ENCODE results near the gene THSD7A.

THSD7A gene

DNA sequence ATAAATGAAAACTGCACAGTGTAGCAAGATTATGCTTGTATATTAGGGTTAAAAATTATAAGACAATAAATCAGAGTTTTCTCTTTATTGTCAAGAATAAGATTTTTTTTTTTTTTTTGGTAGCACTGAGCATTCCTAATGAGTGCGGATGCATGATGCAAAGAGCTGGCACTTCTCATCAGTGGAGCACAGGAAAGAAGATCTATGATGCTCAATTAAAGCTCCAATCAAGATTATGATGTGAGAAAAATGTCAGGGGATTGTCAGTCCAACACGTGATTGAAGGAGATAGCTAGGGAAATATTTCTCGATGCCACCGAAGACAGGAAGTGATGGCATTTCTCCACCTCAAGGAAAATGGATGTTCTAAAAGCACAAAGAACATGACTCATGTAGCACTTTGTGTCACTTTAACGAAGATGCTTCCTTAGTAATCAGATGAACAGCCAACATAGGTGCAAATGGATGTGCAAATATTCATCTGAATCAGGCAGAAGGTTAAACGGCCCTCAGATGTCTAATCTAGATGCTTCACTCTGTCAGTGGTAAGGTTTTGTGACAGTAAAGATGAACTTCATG is 240.9 kb downstream of the THSD7A start:
- Histone ChIP-seq H3K27ac (ENCODE audit: insufficient read depth in 1 of 2, low read depth in 1 of 2, low read length in 2 of 2, poor library complexity in 1 of 2, severe bottlenecking in 2 of 2) (no peak overlapping the region), H3K27me3 (replicated peaks in 2 of 5; ENCODE audit: control insufficient read depth in 4 of 5, insufficient read depth in 5 of 5, low read length in 4 of 5) (no peaks in the 10 kb centered on the region), H3K36me3 (ENCODE audit: control insufficient read depth in 4 of 4, insufficient read depth in 4 of 4, low read length in 3 of 4) (no peaks in the 10 kb centered on the region), H3K4me3 (ENCODE audit: control insufficient read depth in 1 of 7, extremely low read depth in 1 of 7, insufficient read depth in 4 of 7, low read depth in 2 of 7, low read length in 6 of 7) (no peak overlapping the region), H3K4me1 (ENCODE audit: control extremely low read depth in 1 of 4, control insufficient read depth in 4 of 4, insufficient read depth in 4 of 4, low read length in 3 of 4) (no peaks in the 10 kb centered on the region), H3K9me3 (ENCODE audit: control extremely low read depth in 1 of 5, control insufficient read depth in 4 of 5, insufficient read depth in 2 of 5, low read depth in 1 of 5, low read length in 4 of 5) (no peaks in the 10 kb centered on the region)
- POLR2A ChIA-PET: no interaction called here
- WGBS (ENCODE audit: insufficient coverage): 84% methylated on average over 5 of the region's 6 CpGs
- CTCF ChIA-PET: no interaction called here
- DNase-seq: no peak

DNA sequence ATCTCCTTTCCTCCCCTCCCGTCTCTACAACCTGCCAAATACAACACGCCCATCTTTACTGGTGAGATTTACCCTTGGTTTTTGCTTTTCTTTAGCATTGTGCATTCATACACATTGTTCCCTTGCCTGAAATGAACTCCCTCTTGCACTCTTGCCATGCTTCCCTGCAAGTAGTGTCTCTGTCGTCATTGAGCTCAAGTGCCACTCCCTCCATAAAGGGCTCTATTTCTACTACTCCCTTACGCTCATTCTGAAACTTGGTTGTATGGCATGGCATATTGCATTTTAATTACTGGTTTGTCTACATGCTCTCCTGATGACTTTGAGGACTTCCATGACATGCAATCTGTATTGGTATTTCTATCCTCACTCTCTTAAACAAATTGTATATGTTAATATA is 242.7 kb downstream of the THSD7A start:
- Histone ChIP-seq H3K9me3 (ENCODE audit: control extremely low read depth in 1 of 5, control insufficient read depth in 4 of 5, insufficient read depth in 2 of 5, low read depth in 1 of 5, low read length in 4 of 5) (no peaks in the 10 kb centered on the region), H3K4me1 (ENCODE audit: control extremely low read depth in 1 of 4, control insufficient read depth in 4 of 4, insufficient read depth in 4 of 4, low read length in 3 of 4) (no peaks in the 10 kb centered on the region), H3K27me3 (replicated peaks in 2 of 5; ENCODE audit: control insufficient read depth in 4 of 5, insufficient read depth in 5 of 5, low read length in 4 of 5) (no peaks in the 10 kb centered on the region), H3K36me3 (ENCODE audit: control insufficient read depth in 4 of 4, insufficient read depth in 4 of 4, low read length in 3 of 4) (no peaks in the 10 kb centered on the region), H3K4me3 (ENCODE audit: control insufficient read depth in 1 of 7, extremely low read depth in 1 of 7, insufficient read depth in 4 of 7, low read depth in 2 of 7, low read length in 6 of 7) (no peak overlapping the region), H3K27ac (ENCODE audit: insufficient read depth in 1 of 2, low read depth in 1 of 2, low read length in 2 of 2, poor library complexity in 1 of 2, severe bottlenecking in 2 of 2) (no peak overlapping the region)
- DNase-seq: no peak
- ChIA-PET POLR2A (no interaction called here), CTCF (no interaction called here)
- WGBS (ENCODE audit: insufficient coverage): 100% methylated on average over 2 of the region's 4 CpGs

DNA sequence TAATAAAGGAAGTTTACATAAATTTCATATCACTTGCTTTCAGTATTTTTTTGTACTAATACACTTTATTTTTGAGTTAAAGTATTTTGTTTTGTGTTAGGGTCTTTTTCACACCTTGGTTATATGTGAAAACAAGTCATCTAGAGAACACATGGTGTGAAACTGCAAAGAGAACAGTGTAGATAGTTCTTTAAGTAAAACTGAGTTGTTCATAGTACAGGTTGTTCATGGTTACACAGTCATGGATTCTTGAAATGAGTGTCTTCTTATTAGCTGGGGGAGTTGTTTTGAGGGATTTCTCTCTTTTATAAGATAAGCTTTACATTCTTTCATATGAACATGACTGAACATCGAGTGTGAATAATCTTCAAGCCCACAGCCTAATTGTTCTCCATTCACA is 244.2 kb downstream of the THSD7A start:
- no peak overlapping the region for H3K27ac ChIP-seq (ENCODE audit: insufficient read depth in 1 of 2, low read depth in 1 of 2, low read length in 2 of 2, poor library complexity in 1 of 2, severe bottlenecking in 2 of 2)
- H3K4me3 ChIP-seq (ENCODE audit: control insufficient read depth in 1 of 7, extremely low read depth in 1 of 7, insufficient read depth in 4 of 7, low read depth in 2 of 7, low read length in 6 of 7): no peak overlapping the region
- no peaks in the 10 kb centered on the region for H3K27me3 ChIP-seq (replicated peaks in 2 of 5; ENCODE audit: control insufficient read depth in 4 of 5, insufficient read depth in 5 of 5, low read length in 4 of 5)
- no peaks in the 10 kb centered on the region for H3K9me3 ChIP-seq (ENCODE audit: control extremely low read depth in 1 of 5, control insufficient read depth in 4 of 5, insufficient read depth in 2 of 5, low read depth in 1 of 5, low read length in 4 of 5)
- H3K4me1 ChIP-seq (ENCODE audit: control extremely low read depth in 1 of 4, control insufficient read depth in 4 of 4, insufficient read depth in 4 of 4, low read length in 3 of 4): no peaks in the 10 kb centered on the region
- DNase-seq: no peak
- ChIA-PET CTCF (no interaction called here), POLR2A (no interaction called here)
- no CpG with 5 or more reads among the region's 1 CpG for WGBS (ENCODE audit: insufficient coverage)
- no peaks in the 10 kb centered on the region for H3K36me3 ChIP-seq (ENCODE audit: control insufficient read depth in 4 of 4, insufficient read depth in 4 of 4, low read length in 3 of 4)

DNA sequence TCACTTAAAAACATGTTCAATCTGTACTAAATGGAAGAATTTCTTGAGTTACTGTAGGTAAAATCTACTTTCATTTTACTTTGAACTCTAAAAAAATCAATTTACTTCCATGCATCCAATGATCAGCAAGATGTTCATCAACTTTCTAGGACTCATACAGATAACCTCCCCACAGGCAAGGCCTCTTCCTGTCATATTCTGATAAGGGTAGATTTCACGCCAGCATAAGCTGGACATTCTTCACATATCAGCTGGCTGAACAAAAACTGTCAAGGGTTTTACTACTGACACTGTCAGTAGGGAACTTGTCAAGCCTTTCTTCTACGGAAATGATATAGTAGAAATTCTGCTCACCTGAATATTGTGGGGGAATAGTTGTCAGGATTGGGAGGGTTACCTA is 244.9 kb downstream of the THSD7A start:
- ChIA-PET CTCF (no interaction called here), POLR2A (no interaction called here)
- whole genome bisulfite sequencing (ENCODE audit: insufficient coverage): no CpG with 5 or more reads among the region's 2 CpGs
- H3K4me1 ChIP-seq (ENCODE audit: control extremely low read depth in 1 of 4, control insufficient read depth in 4 of 4, insufficient read depth in 4 of 4, low read length in 3 of 4): no peaks in the 10 kb centered on the region
- no peaks in the 10 kb centered on the region for H3K36me3 ChIP-seq (ENCODE audit: control insufficient read depth in 4 of 4, insufficient read depth in 4 of 4, low read length in 3 of 4)
- no peak overlapping the region for H3K4me3 ChIP-seq (ENCODE audit: control insufficient read depth in 1 of 7, extremely low read depth in 1 of 7, insufficient read depth in 4 of 7, low read depth in 2 of 7, low read length in 6 of 7)
- no peaks in the 10 kb centered on the region for H3K27me3 ChIP-seq (replicated peaks in 2 of 5; ENCODE audit: control insufficient read depth in 4 of 5, insufficient read depth in 5 of 5, low read length in 4 of 5)
- no peak for DNase-seq
- no peak overlapping the region for H3K27ac ChIP-seq (ENCODE audit: insufficient read depth in 1 of 2, low read depth in 1 of 2, low read length in 2 of 2, poor library complexity in 1 of 2, severe bottlenecking in 2 of 2)
- no peaks in the 10 kb centered on the region for H3K9me3 ChIP-seq (ENCODE audit: control extremely low read depth in 1 of 5, control insufficient read depth in 4 of 5, insufficient read depth in 2 of 5, low read depth in 1 of 5, low read length in 4 of 5)

DNA sequence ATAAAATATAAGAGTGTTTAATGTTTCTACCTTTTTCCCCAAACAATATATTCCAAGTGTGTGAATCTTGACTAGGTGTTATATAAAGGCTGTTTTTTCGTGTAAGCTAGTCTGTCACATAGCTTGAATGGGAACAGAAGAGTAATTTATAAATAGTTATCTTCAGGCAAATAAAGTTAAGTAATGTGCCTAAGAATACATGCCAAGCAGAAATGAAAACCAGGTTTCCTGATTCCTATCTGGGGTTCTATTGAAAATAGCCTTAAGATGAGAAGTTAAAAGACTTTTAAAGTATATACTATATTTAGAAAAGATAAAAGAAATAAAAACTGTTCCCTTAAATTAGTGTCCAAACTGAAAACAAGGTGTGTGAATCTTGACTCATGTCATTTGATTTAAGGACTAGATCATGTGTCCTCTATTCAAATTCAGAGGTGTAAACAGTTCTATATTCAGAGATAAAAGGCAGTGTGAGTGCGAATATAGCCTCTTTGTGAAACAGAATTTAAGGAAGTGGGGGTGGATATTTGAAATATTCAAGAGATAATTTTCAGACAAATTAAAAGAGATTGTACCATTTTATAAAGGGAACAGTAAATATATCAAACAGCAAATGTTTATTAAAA is 247.5 kb downstream of the THSD7A start:
- Histone ChIP-seq H3K27ac (ENCODE audit: insufficient read depth in 1 of 2, low read depth in 1 of 2, low read length in 2 of 2, poor library complexity in 1 of 2, severe bottlenecking in 2 of 2) (no peak overlapping the region), H3K9me3 (ENCODE audit: control extremely low read depth in 1 of 5, control insufficient read depth in 4 of 5, insufficient read depth in 2 of 5, low read depth in 1 of 5, low read length in 4 of 5) (no peaks in the 10 kb centered on the region), H3K4me1 (ENCODE audit: control extremely low read depth in 1 of 4, control insufficient read depth in 4 of 4, insufficient read depth in 4 of 4, low read length in 3 of 4) (no peaks in the 10 kb centered on the region), H3K36me3 (ENCODE audit: control insufficient read depth in 4 of 4, insufficient read depth in 4 of 4, low read length in 3 of 4) (no peaks in the 10 kb centered on the region), H3K4me3 (ENCODE audit: control insufficient read depth in 1 of 7, extremely low read depth in 1 of 7, insufficient read depth in 4 of 7, low read depth in 2 of 7, low read length in 6 of 7) (no peak overlapping the region), H3K27me3 (replicated peaks in 2 of 5; ENCODE audit: control insufficient read depth in 4 of 5, insufficient read depth in 5 of 5, low read length in 4 of 5) (no peaks in the 10 kb centered on the region)
- DNase-seq: no peak
- WGBS (ENCODE audit: insufficient coverage): no CpG with 5 or more reads among the region's 2 CpGs
- ChIA-PET CTCF (no interaction called here), POLR2A (no interaction called here)

DNA sequence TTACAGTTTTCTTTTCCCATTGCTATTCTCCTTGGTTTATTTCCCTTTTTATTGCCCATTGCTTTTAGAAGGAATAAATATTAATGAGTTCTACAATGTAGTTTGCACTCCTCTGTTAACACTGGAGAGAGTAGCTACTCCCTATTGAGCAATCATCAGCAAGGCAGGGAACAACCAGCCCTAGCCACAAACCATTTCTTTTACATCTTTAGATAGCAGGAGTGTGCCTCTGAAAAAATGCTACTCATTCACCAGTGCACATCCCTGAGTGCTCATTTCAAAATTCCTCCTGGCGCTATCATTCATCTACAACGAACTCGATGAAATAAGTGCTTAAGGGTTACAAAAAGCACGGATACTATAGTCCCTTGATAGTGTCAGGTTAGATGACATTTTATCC is 252.9 kb downstream of the THSD7A start:
- no peaks in the 10 kb centered on the region for H3K27me3 ChIP-seq (replicated peaks in 2 of 5; ENCODE audit: control insufficient read depth in 4 of 5, insufficient read depth in 5 of 5, low read length in 4 of 5)
- H3K36me3 ChIP-seq (ENCODE audit: control insufficient read depth in 4 of 4, insufficient read depth in 4 of 4, low read length in 3 of 4): no peaks in the 10 kb centered on the region
- H3K27ac ChIP-seq (ENCODE audit: insufficient read depth in 1 of 2, low read depth in 1 of 2, low read length in 2 of 2, poor library complexity in 1 of 2, severe bottlenecking in 2 of 2): no peak overlapping the region
- ChIA-PET CTCF (no interaction called here), POLR2A (no interaction called here)
- 100% methylated on average over 3 of the region's 4 CpGs for WGBS (ENCODE audit: insufficient coverage)
- H3K9me3 ChIP-seq (ENCODE audit: control extremely low read depth in 1 of 5, control insufficient read depth in 4 of 5, insufficient read depth in 2 of 5, low read depth in 1 of 5, low read length in 4 of 5): no peaks in the 10 kb centered on the region
- no peak overlapping the region for H3K4me3 ChIP-seq (ENCODE audit: control insufficient read depth in 1 of 7, extremely low read depth in 1 of 7, insufficient read depth in 4 of 7, low read depth in 2 of 7, low read length in 6 of 7)
- DNase-seq: no peak
- H3K4me1 ChIP-seq (ENCODE audit: control extremely low read depth in 1 of 4, control insufficient read depth in 4 of 4, insufficient read depth in 4 of 4, low read length in 3 of 4): no peaks in the 10 kb centered on the region

DNA sequence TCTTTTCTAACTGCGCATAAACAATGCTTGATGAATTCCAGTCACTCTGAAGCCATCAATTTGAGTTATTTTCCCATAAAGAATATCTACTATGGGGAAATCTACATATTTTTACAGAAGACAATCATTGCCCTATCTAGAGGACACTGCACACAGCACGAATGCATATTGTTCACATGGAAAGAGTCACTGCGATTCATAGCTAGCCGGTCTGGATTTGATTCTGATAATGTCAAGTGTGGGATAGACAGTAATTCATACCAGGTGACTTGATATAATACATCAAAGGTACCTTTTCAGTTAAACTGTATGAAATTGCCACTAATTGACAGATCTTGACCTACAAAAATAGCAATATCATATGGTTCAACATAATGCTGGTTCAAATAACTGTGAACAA is 255.7 kb downstream of the THSD7A start:
- CTCF ChIA-PET: no interaction called here
- Histone ChIP-seq H3K4me3 (ENCODE audit: control insufficient read depth in 1 of 7, extremely low read depth in 1 of 7, insufficient read depth in 4 of 7, low read depth in 2 of 7, low read length in 6 of 7) (no peak overlapping the region), H3K27me3 (replicated peaks in 2 of 5; ENCODE audit: control insufficient read depth in 4 of 5, insufficient read depth in 5 of 5, low read length in 4 of 5) (no peaks in the 10 kb centered on the region), H3K9me3 (ENCODE audit: control extremely low read depth in 1 of 5, control insufficient read depth in 4 of 5, insufficient read depth in 2 of 5, low read depth in 1 of 5, low read length in 4 of 5) (no peaks in the 10 kb centered on the region), H3K36me3 (ENCODE audit: control insufficient read depth in 4 of 4, insufficient read depth in 4 of 4, low read length in 3 of 4) (no peaks in the 10 kb centered on the region), H3K27ac (ENCODE audit: insufficient read depth in 1 of 2, low read depth in 1 of 2, low read length in 2 of 2, poor library complexity in 1 of 2, severe bottlenecking in 2 of 2) (no peak overlapping the region), H3K4me1 (ENCODE audit: control extremely low read depth in 1 of 4, control insufficient read depth in 4 of 4, insufficient read depth in 4 of 4, low read length in 3 of 4) (no peaks in the 10 kb centered on the region)
- WGBS (ENCODE audit: insufficient coverage): 100% methylated on average over 1 of the region's 4 CpGs
- DNase-seq: no peak
- POLR2A ChIA-PET: no interaction called here

Measured in common myeloid progenitor, CD34-positive (primary cell).